ENCODE data around the gene AIPL1.

The AIPL1 gene

GRCh38 chr17:6465206-6466003 is 30.5 kb upstream of the AIPL1 start:
- no peak for DNase-seq

DNA sequence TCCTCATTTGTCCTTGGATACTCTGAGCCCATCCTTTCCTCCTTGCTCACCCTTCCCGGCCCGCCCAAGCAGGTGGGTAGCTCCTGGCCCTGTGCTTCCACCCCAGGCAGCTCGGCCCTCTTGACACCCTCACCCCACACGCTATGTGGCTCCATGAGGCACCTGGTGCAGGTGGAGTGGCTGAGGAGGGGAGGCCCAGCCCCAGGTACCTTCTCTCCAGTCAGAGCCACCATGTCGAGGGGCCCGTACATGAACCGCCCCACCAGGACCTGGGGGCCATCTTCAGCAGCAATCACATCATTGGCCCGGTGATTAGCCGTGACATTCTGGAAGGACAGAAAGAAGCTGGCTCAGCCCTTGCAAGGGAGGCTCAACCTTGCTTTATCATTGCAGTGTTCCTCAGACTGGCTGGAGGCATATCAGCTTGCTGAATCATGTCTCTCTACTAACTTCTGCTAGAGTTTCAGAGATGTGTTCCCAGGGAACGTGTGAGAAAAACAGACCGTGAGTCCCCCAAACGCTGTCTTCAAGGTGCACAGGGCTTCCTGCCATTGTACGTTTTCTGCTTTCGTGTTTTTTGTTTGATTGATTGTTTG is 29.6 kb upstream of the AIPL1 start:
- DNase-seq = no peak

GRCh38 chr17:6463616-6464445 is 28.9 kb upstream of the AIPL1 start:
- no peak for DNase-seq

DNA sequence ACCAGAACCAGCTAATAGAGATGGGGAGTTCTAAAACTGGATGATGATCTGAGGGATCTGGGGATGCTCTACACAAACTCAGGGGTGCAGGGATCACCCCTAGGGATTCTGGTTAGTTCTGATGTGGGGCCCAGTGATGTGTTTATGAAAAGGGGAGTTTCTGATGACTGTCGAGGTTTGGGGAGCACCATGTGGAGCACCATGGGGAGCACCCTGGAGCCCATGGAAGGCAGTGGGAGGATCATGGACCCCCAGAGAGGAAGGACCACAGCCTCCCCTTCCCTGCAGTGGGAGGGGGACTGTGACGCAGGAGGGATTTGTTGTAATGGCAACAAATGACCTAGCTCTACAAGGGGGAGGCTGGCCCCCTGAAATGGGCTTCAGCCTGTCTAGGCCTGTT is 27.8 kb upstream of the AIPL1 start:
- no peak for DNase-seq

- DNase-seq = no peak
Measured at GRCh38 chr17:6461792-6462524, 27.0 kb upstream of the AIPL1 start.

DNA sequence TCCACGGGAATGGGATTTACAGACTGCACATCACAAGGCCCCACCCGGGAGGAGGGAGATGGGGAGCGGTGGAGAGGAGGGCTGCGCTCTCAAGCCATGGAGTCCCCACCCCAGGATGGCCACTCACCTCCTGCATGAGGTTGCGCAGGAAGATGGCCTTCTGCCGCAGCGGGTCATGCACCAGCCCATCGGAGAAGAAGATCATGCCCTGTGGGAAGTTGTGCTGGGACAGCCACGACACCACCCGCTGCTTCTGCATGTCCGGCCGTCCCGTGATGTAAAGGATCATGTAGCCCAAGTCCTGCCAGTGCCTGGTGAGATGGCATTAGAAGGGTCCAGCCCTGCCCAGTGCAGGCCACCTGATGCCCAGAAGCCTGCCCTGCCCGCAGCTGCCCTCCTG is 26.3 kb upstream of the AIPL1 start:
- DNase-seq = no peak

DNA sequence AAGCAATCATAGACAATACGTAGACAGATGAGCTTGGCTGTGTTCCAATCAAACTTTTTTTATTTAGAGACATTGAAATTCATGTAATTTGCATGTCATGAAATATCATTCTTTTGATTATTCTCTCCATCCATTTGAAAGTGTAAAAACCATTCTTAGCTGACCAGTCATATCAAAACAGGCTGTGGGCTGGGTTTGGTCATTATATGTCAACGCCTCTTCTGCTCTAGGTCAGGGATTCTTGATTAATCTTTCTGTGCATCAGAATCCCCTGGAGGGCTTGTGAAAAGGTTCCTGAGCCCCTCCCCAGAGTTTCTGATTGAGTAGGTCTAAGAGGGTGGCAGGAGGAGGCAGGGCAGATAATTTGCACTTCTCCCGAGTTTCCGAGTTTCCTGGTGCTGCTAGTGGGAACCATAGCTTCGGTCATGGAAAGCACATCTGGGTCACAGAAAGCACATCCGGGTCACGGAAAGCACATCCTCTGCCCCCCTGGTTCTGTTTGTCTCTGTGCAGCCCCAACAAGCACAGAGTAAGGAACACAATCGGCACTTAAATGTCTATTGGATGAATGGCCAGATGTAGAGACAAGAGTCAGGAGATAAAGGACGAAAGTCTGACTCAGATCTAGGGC is 25.7 kb upstream of the AIPL1 start:
- no peak for DNase-seq

GRCh38 chr17:6458460-6458950 is 23.6 kb upstream of the AIPL1 start:
- DNase-seq = no peak

DNA sequence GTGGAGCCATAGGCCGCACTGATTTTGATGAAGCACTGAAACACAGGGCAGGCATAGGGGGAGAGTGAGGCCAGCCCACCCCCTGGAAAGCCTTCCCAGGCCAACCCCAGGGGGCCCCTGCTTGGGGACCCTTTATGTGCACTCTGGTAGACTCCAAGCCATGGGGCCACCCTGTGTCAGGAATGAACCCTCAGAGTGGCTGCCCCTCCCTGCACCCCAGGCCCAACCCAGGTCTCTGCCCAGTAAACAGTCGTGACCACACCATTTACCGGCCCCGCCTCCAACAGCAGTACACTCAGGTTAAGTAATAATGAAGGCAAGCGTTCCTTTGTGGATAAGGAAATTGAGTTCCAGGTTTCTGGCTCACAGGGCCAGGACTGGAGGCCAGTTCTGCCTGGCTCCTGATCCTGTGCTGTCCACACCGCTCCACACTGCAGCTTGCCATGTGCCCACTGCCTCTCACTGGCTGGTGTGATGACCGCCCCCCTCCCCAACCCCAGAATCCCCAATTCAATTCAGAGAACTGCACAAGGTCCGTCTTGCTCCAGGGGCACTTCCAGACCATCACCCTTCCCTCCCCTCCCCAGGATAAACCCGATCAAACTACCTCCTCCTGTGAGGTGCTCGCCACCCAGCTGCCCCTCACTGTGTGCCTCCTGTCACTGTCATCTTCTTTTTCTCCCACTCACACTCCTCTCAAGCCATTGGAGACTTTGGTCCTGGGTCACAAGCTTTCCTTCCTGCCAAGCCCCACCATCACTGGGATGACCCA is 23.0 kb upstream of the AIPL1 start:
- DNase-seq = no peak

DNA sequence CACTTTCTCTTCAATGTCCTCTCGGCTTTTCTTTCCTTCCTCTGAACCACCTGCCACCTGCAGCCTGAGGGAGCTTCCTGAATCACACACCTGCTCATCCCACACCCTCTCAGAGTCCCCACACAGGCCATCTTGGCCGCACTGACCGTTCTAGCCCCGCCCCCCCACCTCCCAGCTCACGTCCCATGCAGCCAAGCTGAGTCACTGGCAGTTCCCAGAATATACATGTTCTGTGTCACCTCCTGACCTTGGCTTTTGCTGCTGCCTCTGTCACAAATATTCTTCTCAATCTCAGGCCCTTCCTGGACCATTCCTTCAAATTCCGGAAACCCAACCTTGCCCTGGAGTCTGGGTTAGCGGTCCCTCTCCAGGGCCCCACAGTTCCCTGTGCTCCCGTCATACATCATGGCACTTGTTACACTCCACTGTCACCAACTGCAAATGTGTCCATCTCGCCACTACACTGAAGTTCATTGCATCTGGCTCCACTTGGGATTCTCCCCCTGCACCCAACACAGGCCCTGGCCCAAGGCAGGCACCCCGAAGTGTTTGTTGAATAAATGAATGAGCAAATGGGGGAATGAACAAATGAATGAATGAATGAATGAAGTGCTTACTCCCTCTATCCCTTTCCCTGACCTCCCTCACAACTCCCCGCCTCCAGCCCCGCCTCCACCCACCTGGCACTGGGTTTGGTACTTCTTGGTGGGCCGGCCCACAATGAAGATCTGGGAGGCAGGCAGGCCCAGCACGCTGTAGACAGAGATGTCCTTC is 22.2 kb upstream of the AIPL1 start:
- DNase-seq = peak; percentile 4

GRCh38 chr17:6456321-6456720 is 21.4 kb upstream of the AIPL1 start:
- no peak for DNase-seq

GRCh38 chr17:6455321-6455705 is 20.4 kb upstream of the AIPL1 start:
- DNase-seq = no peak

DNA sequence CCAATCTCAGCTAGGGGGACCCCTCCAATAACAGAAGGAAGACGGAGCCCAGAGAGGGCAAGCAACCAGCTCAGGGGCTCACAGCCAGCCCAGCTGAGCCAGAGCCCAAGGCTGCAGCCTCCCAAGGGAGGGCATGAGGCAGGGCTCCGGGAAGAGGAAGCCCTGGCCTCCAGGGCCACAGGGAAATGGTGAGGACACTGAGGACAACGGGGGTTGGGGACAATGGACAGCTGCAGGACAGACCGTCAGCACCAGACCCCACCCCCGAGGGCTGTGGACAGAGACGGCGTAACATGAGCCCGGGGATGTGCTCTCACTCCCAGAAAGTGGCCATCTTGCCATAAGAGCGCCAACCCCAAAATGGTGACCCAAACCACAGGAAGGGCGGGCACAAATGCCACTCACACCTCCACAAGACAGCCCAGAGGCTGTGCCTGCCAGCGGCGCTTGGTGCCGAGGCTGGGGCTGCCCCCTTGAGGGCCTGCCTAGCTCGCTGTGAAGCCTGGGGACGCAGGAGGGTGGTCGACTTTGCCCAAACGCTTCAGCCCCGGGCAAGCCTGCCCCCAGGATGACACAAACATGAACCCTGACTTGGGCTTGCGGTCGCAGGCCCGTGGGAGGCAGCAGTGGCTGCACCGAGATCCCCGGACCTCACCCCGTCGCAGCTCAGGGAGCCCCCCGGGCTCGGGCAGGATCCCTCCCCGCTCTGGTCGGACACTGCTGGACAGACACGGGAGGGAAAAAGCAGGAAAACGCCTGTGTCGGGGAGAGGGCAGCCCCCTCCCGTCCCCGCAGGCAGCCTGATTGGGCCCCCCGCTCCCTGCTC is 19.8 kb upstream of the AIPL1 start:
- DNase-seq = no peak

DNA sequence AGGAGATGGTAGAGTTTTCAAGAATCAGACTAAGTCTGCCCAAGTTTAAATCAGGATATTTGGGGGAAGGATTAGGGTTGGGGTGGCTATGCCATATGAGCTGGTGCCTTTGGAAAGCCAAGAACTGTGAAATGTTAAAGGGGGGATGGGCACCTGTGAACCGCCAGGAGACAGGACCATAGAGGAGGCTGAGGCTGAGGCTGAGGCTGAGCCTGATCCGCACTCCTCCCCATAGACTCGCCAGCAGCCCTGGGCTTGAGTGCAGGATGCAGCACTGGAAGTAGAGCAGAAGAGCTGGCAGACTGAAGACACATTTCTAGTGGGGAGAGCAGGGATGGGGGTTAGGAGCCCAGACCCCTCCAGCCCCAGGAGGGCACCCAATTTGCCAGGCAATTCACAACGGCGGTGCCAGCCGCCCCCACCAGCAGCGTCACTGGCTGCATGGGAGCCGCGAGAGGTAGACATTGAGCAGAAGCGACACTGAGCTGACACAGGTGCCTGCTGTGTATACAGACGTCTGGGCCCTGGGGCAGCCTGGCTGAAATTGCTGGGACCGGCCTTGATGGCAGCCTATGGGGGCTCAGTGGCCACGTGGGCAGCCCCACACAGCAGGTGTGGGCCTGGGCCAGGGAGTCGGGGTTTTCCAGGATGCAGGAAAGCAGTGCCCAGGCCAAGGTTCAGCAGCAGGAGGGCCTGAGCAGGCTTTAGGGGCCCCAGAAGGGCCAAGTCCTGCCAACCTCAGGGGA is 18.5 kb upstream of the AIPL1 start:
- DNase-seq = no peak

- no peak for DNase-seq
Measured at GRCh38 chr17:6452471-6453266, 17.7 kb upstream of the AIPL1 start.

DNA sequence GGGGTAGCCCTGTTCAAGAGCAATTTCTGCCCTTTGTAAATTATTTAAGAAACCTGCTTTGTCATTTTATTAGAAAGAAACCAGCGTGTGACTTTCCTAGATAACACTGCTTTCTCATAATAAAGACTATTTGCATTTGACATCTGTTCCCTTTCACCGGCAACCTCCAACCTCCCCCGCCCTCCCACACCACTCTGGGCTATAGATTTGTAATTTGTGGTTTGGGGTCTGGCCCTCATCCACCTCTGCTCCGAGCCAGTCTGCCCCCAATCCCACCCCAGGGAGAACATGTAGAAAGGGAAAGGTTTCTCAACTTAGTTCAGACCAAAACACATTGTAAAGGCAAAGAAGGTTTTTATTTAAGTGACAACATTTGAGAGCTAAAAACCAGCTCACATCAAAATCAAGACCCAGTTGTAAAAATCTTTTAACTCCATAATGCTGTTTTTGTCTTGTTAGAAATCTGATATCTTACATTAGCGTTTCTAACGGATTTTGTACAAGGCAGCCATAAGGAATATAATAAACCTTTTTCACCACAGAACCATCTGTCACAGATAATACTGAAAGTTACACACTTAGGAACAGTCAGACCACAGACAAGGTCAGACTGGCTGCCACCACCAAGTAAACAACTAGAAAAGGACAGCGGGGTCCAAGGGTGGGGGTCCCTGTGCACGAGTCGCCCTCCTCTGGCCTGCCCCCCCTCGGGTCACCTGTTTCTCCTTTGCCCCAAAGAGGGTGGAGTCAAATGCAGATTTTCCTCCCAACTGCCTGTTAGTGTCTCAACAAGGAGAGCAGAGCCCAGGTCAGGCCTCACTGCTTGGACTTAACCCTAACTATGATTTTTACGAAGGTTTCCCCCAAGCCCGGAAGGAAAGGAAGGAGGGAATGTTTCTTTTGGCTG is 16.3 kb upstream of the AIPL1 start:
- peak; percentile 5 for DNase-seq

GRCh38 chr17:6449307-6449706 is 14.4 kb upstream of the AIPL1 start:
- no peak for DNase-seq
